GM19397 (cell line): ENCODE data around the gene DACH2.

Experiments used
- ATAC-seq: cut with Tn5 transposase; IDR thresholded peaks from one replicate; pipeline ENCODE4 v1.9.1; 2021; ENCODE audit warnings: mild to moderate bottlenecking, moderate library complexity; ENCODE audit not compliant: unreplicated experiment

DACH2 gene

GRCh38 chrX:86295293-86295692 lies 147.0 kb downstream of the DACH2 start:
- no peak for ATAC-seq

GRCh38 chrX:86322913-86323312 lies 174.7 kb downstream of the DACH2 start:
- no peak for ATAC-seq

- no peak for ATAC-seq
Observed at GRCh38 chrX:86329174-86329573, 180.9 kb downstream of the DACH2 start.

GRCh38 chrX:86348669-86349068 lies 200.4 kb downstream of the DACH2 start:
- no peak for ATAC-seq

- no peak for ATAC-seq
Observed at GRCh38 chrX:86349115-86349514, 200.9 kb downstream of the DACH2 start.

GRCh38 chrX:86369847-86370630 lies 221.8 kb downstream of the DACH2 start:
- no peak for ATAC-seq

GRCh38 chrX:86370927-86371326 lies 222.7 kb downstream of the DACH2 start:
- no peak for ATAC-seq

- no peak for ATAC-seq
Observed at GRCh38 chrX:86379209-86379608, 231.0 kb downstream of the DACH2 start.

GRCh38 chrX:86383681-86384540 lies 235.7 kb downstream of the DACH2 start:
- ATAC-seq, result no peak

GRCh38 chrX:86407371-86407770 lies 259.1 kb downstream of the DACH2 start:
- no peak for ATAC-seq

- no peak for ATAC-seq
Observed at GRCh38 chrX:86421771-86422170, 273.5 kb downstream of the DACH2 start.

GRCh38 chrX:86436116-86436515 lies 287.9 kb downstream of the DACH2 start:
- no peak for ATAC-seq

- no peak for ATAC-seq
Observed at GRCh38 chrX:86455495-86455894, 307.2 kb downstream of the DACH2 start.

GRCh38 chrX:86460760-86461159 lies 312.5 kb downstream of the DACH2 start:
- no peak for ATAC-seq

GRCh38 chrX:86504297-86504696 lies 356.0 kb downstream of the DACH2 start:
- no peak for ATAC-seq

GRCh38 chrX:86507331-86507730 lies 359.1 kb downstream of the DACH2 start:
- no peak for ATAC-seq

GRCh38 chrX:86579777-86580176 lies 431.5 kb downstream of the DACH2 start:
- no peak for ATAC-seq

GRCh38 chrX:86604607-86605006 lies 456.4 kb downstream of the DACH2 start:
- ATAC-seq, result no peak

- no peak for ATAC-seq
Observed at GRCh38 chrX:86696951-86697350, 548.7 kb downstream of the DACH2 start.

GRCh38 chrX:86711531-86712180 lies 563.4 kb downstream of the DACH2 start:
- no peak for ATAC-seq

- ATAC-seq, result no peak
Observed at GRCh38 chrX:86714441-86714840, 566.2 kb downstream of the DACH2 start.

GRCh38 chrX:86724277-86724676 lies 576.0 kb downstream of the DACH2 start:
- no peak for ATAC-seq
